T-helper 9 cell (primary cell): Measurements from ENCODE around the gene NFE2L3.

Source experiments
- DNase-seq: peaks from one replicate; pipeline ENCODE4 v3.0.0-alpha.2; 2020

Gene NFE2L3

DNA sequence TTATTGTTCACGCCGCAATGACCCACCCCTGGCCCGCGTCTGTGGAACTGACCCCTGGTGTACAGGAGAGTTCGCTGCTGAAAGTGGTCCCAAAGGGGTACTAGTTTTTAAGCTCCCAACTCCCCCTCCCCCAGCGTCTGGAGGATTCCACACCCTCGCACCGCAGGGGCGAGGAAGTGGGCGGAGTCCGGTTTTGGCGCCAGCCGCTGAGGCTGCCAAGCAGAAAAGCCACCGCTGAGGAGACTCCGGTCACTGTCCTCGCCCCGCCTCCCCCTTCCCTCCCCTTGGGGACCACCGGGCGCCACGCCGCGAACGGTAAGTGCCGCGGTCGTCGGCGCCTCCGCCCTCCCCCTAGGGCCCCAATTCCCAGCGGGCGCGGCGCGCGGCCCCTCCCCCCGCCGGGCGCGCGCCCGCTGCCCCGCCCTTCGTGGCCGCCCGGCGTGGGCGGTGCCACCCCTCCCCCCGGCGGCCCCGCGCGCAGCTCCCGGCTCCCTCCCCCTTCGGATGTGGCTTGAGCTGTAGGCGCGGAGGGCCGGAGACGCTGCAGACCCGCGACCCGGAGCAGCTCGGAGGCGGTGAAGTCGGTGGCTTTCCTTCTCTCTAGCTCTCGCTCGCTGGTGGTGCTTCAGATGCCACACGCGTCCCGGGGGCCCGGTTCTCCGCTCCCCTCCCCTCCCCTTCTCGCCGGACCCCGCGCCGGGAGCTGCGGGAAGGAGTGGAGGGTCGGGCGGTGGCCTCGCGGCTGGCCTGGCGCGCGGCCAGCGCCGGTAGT is 49.4 kb downstream of the NFE2L3 start, which contains the start of gene CBX3:
Gene CBX3 (plus strand): TSS at position 499 of the 772 bp plus-strand sequence. CDS start 1,254 bp downstream, outside the sequence.
- peak; percentile 79 for DNase-seq

GRCh38 chr7:26202019-26202990 is 50.3 kb downstream of the NFE2L3 start:
- peak; percentile 54 for DNase-seq

- no peak for DNase-seq
Observed at GRCh38 chr7:26203016-26203415, 51.0 kb downstream of the NFE2L3 start.

DNA sequence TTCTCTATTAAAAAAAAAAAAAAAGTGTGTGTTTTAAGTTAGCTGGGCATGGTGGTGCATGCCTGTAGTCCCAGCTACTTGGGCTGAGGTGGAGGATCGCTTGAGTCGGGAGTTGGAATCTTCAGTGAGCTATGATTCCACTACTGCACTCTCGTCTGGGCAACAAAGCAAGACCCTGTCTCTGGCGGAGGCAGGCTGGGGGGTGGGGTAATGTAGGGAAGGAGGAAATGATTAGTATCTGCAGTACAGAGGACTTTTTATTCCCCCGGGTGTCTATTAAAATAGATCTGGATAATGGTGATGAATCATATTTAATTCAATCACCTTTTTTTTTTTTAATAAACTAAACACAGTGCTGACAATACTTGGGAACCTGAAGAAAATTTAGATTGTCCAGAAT is 56.0 kb downstream of the NFE2L3 start:
- DNase-seq: no peak

DNA sequence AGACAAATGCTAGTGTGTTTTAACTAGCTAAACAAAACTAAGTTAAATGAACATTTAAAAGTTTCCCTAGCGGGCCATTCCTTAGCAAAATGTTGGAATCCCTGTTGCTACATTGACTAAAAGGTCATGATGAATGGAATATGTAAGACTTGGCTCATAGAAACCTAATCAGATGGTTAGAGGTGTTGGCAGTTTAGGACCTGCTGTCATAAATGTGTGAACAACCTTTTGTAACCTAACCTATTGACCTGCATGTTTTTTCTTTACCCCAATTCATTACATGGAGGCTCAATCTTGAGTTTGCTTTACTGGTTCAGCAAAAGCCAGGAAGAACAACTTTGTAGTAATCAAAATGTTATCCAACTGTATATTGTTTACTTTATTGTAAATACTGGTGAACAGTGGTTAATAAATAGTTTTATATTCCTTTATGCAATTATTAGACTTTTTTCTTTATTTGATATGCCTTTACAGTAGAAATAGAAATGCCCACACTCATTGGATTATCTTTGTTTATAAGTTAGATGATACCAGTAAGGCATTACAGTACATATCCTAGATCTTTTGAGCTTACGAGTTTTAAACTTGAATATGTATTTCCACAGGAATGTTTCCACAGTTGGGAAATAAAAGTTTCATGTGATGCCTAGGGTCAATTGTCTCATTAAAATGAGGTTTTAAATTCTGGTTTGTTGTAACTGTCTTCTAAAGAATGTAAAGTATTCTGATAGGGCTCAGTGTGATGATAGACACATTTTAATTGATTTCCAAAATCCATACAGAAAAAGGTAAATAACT is 61.1 kb downstream of the NFE2L3 start:
- DNase-seq: no peak

DNA sequence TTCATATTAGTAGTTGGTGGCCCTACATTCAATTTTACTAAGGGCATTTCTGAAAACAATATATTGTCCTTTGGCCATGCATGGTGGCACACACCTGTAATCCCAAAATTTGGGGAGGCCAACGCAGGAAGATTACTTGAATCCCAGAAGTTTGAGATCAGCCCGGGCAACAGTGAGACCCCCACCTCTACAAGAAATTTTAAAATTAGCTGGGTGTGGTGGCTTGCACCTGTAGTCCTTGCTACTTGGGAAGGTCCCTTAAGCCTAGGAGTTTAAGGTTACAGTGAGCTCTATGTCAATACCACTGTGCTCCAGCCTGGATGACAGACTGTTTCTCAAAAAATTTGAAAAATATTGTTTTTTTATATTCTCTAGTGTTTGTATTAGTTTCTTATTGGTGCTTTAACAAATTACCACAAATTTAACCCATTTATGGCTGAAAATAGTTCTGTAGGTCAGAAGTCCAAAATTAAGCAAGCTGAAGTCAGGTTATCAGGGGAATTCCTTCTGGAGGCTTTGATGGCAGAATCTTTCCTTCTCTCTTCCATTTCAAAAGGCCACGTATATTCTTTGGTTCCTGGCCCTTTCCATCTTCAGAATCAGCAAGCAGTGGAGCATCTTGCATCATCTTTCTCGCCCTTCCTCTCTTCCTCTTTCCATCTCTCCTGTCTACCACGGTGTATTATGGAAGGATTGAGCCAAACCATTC is 62.0 kb downstream of the NFE2L3 start:
- no peak for DNase-seq

- DNase-seq: no peak
Observed at GRCh38 chr7:26216049-26216448, 64.1 kb downstream of the NFE2L3 start.

GRCh38 chr7:26224359-26224758 is 72.4 kb downstream of the NFE2L3 start:
- no peak for DNase-seq

DNA sequence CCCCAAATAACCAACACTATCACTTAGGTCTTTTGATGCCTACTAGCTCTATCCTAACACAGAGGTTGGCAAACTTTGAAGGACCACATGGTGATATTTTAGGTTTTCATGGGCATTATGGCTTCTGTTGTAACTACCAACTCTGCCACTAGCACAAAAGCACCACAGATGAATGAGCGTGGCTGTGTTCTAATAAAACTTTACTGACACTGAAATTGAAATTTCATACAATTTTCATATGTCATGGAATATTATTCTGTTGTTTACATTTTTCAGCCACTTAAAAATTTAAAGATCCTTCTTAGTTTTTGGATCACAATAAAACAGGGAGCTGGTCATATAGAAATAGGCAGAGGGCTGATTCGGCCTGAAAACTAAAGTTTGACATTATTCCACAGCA is 76.0 kb downstream of the NFE2L3 start:
- DNase-seq: no peak

GRCh38 chr7:26233902-26234511 is 82.0 kb downstream of the NFE2L3 start:
- no peak for DNase-seq
